Activated CD4-positive, alpha-beta T cell treated with anti-CD3 and anti-CD28 coated beads, Interleukin-2, amount 50 U/mL, for 4 hours (primary cell): Measurements from ENCODE around the gene WFDC5.
"Not testable (repeated sequence)": the region's sequence is repeated elsewhere in the genome, so short reads cannot be mapped to it uniquely, and the experiment has no call there.

Source experiments
- DNase-seq, 2 experiments: peaks; one replicate each; pipeline ENCODE4 v3.0.0-alpha.2; 2020

Gene WFDC5

DNA sequence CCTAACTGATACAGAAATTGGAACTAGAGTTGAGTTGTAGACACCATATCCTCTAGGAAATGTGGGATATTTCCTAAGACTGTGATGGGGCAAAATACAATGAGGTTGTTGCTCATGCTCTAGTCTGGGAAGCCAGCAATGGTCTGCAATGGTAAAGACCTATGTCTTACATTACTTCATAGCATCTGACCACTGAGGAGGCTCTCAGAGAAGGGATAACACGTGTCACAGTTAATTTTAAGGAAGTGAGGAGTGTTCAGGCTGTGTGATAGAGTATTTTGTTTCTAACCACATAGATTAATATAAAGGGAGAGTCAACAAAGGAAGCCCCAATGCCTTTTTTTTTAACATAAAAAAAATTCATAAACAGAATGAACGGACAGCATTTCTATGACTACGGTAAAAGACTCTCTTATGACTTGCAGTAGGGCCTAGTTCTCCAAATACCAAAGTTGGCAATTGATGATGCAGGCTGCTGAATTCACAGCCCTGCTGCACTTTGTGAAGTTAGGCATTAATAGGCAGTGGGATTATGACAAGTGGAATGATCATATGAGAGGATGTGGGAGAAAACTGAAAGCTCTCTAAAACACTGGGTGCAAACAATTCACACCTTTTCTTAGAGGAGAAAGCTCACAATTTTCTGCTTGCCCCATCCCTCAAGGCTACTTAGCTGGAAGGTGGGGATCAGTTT lies 27.7 kb downstream of the WFDC5 start:
- DNase-seq = no peak

DNA sequence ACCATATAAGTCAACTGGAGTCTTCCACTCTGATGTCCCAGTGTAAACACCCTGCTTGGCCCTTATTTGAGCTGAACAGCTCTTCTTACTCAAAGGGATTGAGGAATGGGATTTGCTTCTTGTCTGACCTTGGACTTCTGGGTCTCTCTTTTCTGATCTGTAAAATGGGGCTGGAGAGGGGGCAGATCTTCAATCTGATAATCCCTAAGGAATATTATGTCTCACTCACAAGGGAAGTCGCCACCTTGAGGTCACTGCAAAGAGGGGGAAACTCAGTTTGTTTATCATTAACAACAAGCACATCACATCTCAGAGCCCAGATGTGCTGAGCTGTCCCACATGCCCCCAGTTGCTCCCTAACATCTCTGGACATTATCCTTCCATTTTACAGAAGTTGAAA lies 29.1 kb downstream of the WFDC5 start:
- DNase-seq = no peak

DNA sequence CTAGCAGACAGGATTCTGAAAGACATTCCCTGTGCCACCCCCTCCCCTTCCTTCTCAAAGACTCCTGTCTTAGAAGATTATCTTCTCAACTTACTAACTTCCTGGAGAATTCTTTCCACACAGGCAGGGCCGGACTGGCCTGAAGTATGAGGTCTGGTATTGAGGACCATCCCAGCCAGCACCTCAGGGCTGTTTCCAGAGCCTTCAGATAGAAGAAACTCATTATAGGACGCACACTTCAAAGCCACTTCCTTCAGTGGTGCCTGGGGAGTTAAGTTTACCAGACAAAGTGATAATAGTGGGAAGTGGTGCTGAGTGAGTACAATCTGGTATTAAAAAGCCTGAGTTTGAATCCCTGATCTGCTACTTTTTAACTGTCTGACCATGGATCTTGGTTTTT lies 29.7 kb downstream of the WFDC5 start:
- no peak for DNase-seq

DNA sequence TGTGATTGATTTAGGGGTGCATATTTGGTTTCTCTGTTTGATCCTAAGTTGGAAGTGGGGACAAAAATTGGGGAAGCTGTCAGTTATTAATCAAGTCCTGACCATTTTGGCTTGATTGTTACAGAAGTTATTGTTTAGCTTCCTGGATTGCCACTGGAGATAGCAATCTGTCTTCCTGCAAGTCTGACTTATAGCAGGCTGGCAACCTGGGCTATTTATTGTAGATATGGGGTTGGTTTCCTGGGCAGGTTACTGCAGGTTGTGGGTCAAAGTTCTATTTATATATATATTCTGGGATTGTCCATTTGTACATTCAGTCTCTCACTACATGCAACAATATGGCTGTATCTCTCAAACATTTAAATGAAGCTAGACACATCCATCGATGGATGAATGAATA lies 31.8 kb downstream of the WFDC5 start:
- DNase-seq = no peak

DNA sequence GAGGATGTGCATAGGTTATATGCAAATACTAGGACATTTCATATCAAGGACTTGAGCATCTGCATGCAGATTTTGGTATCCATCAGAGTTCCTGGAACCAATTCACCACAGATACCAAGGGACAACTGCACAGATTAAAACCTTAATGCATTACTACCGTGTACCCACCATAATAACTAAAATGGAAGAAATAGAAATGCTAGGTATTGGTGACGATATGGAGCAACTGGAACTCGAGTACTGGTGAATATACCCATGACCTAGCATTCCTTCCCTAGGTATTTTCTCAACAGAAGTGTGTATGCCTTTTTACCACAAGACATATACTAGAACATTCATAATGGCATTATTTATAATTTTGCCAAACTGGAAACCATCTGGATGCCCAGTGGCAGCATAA lies 32.5 kb downstream of the WFDC5 start:
- no peak for DNase-seq

DNA sequence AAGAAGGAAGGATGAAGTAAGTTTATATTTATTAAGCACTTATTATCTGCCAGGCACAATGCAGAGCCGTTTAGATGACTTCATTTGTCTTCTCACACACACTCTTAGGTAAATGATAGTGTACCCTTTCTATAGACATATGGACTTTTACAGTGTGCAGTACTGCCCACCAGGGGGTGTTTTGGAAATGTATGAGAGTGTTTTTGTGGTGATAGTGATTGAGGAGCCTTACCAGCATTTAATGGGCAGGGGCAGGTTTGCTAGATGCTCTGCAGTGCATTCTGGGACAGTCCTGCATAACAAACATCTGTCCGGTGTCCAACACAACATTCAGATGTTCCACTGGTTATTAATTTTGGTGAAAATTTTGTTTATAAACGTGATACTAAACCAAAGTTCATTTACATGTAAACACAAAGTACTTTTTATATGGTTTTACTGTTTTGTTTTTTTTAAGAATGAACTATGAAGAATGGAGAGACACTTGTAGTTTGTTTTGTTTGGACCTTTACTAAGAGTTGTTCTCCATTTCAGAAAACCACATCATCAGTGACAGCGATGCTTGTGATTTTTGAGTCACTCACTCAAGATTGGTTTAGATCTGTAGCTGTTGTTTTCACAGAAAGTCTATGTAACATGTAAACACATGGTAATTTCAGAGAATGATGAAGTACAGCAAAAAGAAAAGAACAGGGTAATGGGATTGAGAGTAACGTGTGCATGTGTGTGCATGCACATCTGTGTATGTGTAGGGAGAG lies 33.9 kb downstream of the WFDC5 start:
- DNase-seq = no peak

DNA sequence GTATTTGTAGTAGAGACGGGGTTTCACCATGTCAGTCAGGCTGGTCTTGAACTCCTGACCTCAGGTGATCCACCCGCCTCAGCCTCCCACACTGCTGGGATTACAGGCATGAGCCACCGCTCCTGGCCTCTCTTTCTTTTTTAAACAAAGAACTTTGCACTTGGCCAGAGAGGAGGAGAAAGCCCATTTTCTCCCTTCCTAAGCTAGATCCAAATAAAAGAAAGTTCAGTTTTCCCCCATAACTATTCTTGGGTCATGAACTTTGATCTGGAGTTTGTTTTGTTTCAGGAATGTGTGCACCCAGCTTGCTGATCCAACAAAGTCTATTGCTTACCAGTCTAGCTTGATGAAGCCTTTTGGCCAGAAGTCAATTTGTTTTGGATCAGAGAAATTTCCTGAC lies 37.4 kb downstream of the WFDC5 start:
- DNase-seq = no peak

DNA sequence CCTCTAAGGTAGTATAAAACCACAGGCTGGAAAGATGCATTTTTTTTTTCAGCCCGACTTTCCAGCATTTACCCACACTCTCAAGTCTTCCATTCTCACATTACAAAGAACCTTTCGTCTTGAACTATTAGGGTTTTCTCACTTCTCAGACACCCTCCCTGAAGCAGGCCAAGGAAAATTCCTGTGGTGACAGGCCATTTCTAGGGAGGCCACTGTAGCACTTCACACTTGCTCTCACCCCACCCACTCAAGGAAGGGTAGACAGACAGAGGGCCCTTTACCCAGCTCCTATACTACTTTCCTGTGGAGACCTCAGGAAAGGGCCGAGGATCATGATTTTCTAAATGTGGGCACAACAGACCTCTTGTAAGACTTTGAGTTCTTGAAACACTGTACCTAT lies 41.8 kb downstream of the WFDC5 start:
- DNase-seq = no peak

DNA sequence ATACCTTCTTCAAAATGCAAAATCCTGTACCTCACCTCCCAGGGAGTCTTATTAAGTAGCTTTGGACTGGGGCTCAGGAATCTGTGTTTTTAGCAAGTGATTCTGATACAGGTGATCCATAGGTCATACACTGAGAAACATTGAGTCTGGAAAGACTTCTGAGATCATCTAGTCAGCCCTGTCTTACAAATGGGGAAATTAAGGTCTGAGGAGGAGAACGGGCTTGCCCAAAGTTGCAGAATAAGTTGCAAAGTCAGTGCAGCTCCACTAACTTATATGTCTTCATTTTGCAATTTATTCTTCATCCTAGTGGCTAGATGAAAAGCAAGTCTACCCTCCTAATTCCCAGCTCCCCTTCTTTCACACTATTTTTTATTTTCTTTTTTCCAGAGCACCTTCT lies 42.9 kb downstream of the WFDC5 start:
- no peak for DNase-seq

DNA sequence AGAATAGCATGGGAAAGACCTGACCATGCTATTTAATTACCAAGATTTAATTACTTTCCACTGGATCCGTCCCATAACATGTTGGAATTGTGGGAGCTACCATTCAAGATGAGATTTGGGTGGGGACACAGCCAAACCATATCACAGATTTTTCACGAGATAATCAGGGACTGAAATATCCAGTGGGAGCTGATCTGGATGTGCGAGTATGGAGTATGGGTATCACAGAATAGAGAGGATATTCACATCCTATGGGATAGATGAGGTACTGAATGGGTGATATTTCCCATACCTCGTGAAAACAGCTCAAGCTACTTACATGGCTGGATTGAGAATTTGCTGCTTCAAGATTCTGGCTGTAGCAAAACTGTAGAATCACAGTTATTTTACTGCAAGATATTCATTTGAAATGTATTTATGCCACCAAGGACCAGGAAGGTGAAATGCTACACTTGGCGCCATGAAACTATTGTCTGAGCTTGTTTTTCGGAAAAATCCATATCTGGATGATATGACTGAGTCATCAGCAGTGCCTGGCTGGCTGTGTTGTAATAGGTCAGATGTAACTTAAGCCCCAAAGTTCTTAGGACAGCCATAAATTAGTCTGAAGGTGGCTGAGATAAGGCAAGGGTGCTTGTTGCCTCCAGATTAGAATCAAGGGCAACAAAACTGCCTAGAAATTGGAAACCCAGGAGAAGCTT lies 43.9 kb downstream of the WFDC5 start:
- DNase-seq = no peak

DNA sequence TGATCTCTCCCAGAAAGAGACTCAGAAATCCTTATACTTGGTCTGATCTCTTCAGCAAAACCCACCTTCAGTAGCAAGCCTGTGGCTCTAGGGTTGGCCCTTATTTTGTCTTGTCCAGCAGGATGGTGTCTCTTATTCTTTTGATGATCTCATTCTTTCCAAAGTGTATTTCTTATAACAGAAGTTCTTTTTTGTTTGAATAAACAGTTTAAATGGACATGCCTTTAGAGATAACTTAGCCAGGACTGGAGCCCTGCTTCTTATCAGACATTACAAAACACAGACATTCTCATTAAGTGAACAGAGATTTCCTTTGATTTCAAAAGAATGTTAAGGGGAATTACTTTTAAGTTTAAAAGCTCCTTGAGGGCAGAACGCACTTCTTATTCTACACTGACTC lies 45.7 kb downstream of the WFDC5 start:
- DNase-seq = no peak

DNA sequence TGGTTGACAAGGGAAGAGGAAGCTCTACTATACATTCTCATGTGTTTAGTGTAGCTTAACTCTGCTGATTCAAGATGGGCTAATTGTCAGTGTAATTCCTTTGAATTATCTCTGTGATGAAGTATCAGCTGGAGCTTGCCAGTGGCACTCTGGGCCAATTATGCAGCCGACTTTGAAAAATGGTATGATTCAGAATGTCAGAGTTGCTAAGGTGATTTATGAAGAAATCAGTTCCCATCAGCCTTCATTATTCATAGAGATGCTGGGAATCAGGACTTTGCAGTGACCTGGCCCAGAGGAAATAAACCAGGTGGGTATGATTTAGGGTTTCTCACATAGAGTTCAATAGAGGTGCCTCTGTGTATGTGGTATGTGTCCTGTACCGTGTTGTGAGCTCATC lies 47.4 kb downstream of the WFDC5 start:
- DNase-seq = no peak

DNA sequence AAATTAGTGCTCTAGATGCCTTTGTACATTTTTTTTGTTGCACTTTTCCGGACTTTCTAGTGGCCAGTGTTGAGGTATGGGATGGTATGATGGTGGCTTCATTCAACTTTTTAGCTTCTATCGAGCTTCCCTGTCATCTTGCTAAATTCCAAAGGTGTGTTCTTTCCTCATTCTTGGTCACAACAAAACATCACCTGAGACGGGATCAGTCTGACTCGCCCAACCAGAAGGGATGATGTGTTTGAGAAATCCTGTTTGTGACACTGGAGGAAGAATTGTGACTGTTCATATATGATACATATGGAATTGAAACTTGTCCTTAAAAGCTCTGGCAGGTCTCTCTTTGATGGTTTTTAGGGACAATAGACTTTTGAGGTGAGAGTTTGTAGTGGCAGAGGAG lies 47.9 kb downstream of the WFDC5 start:
- DNase-seq = no peak

DNA sequence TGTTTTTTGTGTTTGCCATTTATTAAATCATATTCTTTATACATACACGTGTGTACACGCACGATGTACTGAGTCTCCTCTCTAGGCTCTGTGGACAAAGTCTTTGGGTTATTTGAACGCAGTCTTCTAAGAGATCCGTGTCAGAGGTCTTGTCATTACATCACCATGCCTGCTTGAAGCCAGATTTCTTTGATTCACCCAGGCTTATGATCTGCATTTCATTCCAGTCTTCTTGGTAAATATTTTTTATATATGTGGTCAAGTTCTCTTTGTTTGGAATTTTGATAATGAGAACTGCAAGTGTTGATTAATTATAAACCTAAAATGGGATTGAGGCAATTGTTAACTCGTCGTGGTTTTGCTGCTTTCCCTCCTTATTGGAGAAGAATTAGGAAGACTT lies 48.6 kb downstream of the WFDC5 start:
- no peak for DNase-seq

DNA sequence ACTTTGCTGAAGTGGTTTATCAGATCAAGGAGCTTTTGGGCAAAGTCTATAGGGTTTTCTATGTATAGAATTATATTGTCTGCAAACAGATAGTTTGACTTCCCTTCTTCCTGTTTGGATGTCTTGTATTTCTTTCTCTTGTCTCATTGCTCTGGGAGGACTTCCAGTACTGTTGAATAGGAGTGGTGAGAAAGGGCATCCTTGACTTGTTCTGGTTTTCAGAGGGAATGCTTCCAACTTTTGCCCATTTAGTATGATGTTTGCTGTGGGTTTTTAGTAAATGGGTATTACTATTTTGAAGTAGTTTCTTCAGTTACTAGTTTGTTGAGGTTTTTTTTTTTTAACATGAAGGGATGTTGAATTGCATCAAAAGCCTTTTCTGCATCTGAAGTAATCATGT lies 50.2 kb downstream of the WFDC5 start:
- no peak for DNase-seq

DNA sequence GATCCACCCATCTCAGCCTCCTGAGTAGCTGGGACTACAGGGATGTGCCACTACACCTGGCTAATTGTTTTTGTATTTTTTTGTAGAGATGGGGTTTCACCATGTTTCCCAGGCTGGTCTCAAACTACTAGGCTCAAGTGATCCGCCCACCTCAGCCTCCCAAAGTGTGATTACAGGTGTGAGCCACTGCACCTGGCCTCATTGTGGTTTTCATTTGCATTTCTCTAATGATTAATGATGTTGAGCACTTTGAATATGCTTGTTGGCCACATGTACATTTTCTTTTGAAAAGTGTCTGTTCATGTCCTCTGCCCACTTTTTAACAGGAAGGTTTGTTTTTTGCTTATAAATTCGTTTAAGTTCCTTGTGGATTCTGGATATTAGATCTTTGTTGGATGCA lies 51.9 kb downstream of the WFDC5 start:
- DNase-seq = not testable (repeated sequence)

DNA sequence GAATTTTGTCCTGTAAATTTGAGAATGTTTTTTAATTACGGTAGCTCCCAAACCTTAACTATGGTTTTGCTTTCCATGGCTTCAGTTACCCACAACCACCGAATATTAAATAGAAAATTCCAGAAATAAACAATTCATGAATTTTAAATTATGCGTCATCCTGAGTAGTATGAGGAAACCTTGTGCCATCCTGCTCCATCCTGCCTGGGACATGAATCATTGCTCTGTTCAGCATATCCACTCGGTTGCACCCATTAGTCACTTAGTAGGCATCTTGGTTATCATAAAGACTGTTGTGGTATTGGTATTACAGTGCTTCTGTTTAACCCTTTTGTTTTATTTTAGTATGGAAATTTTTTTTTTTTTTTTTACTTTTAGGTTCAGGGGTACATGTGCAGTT lies 53.7 kb downstream of the WFDC5 start:
- DNase-seq = no peak

DNA sequence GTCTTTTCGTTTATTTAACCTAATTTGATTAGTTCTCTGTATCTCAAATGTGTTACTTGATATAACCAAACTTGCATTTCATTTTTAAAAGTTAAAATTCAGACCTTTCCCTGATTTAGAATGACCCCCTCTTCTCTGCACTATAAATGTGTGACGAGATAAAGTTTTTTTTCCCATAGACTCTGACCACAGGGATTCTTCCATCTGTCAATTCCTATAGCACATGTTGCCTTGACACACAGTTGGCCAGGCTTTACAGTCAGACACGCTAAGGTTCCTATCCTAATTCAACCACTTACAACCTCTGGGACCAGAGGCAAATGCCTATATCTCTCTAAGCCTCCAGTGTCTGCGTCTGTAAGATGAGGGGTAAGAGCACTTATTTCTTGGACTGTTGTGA lies 54.7 kb downstream of the WFDC5 start:
- DNase-seq = no peak
